ENCODE measurements around the gene SYNGR3.

Gene SYNGR3

GRCh38 chr16:1989209-1990100 is at the start of gene SYNGR3:
SYNGR3 (plus strand) TSS chr16:1989970; CDS start chr16:1990103, 133 bp downstream.
- DNase-seq (ENCODE audit: low read depth): no peak
- no peak for TF ChIP-seq CTCF (conservative IDR thresholded peaks at IDR 0.05; ENCODE audit: low read depth, low read length)
- H3K4me3 ChIP-seq (ENCODE audit: low read depth, low read length): no peak within 1 kb of the TSS

- H3K4me3 ChIP-seq (ENCODE audit: low read depth, low read length): no peak overlapping the region
- no peak for DNase-seq (ENCODE audit: low read depth)
- TF ChIP-seq CTCF (conservative IDR thresholded peaks at IDR 0.05; ENCODE audit: low read depth, low read length): no peak
Observed at GRCh38 chr16:1940273-1941161, 49.3 kb upstream of the SYNGR3 start.

- peak overlapping the region; percentile 85 for H3K4me3 ChIP-seq (ENCODE audit: low read depth, low read length)
- TF ChIP-seq CTCF (conservative IDR thresholded peaks at IDR 0.05; ENCODE audit: low read depth, low read length): peak; percentile 29
- DNase-seq (ENCODE audit: low read depth): peak; percentile 40
Observed at GRCh38 chr16:1941162-1942046, 48.4 kb upstream of the SYNGR3 start.

GRCh38 chr16:1942047-1942809 is 47.5 kb upstream of the SYNGR3 start:
- DNase-seq (ENCODE audit: low read depth): peak; percentile 50
- peak overlapping the region; percentile 85 for H3K4me3 ChIP-seq (ENCODE audit: low read depth, low read length)
- TF ChIP-seq CTCF (conservative IDR thresholded peaks at IDR 0.05; ENCODE audit: low read depth, low read length): no peak

- DNase-seq (ENCODE audit: low read depth): peak; percentile 99
Observed at GRCh38 chr16:1942810-1943726, 46.7 kb upstream of the SYNGR3 start, which contains the start of gene MSRB1. MSRB1 (minus strand) TSS chr16:1943199; CDS start chr16:1943156, 43 bp downstream.

More at GRCh38 chr16:1942810-1943726, 46.7 kb upstream of the SYNGR3 start, which contains the start of gene MSRB1:
- peak within 1 kb of the TSS; percentile 85 for H3K4me3 ChIP-seq (ENCODE audit: low read depth, low read length)
- TF ChIP-seq CTCF (conservative IDR thresholded peaks at IDR 0.05; ENCODE audit: low read depth, low read length): no peak
